Stimulated activated CD4-positive, alpha-beta T cell treated with anti-CD3 and anti-CD28 coated beads, TNF-alpha, amount 100 ng/mL, for 1 hour (primary cell): ENCODE data around the gene PCNX4.

Experiments
- DNase-seq, 3 donors: peaks; one replicate each; pipeline ENCODE4 v3.0.0-alpha.2; 2020; ENCODE audit warnings: low read depth in 3 of 3, low spot score in 1 of 3

Gene PCNX4

GRCh38 chr14:60206249-60206670 lies 114.5 kb downstream of the PCNX4 start:
- no peak for DNase-seq

GRCh38 chr14:60206837-60207533 lies 115.3 kb downstream of the PCNX4 start:
- no peak for DNase-seq

GRCh38 chr14:60210703-60211102 lies 119.0 kb downstream of the PCNX4 start:
- no peak for DNase-seq

- DNase-seq, result no peak
Measured at GRCh38 chr14:60211153-60211552, 119.4 kb downstream of the PCNX4 start.

GRCh38 chr14:60212503-60213371 lies 121.0 kb downstream of the PCNX4 start:
- DNase-seq, result no peak

GRCh38 chr14:60214003-60214402 lies 122.3 kb downstream of the PCNX4 start:
- DNase-seq, result no peak

GRCh38 chr14:60214415-60215126 lies 122.8 kb downstream of the PCNX4 start:
- DNase-seq, result no peak

- DNase-seq, result no peak
Measured at GRCh38 chr14:60215127-60215444, 123.4 kb downstream of the PCNX4 start.

- DNase-seq, result no peak
Measured at GRCh38 chr14:60215520-60216420, 124.0 kb downstream of the PCNX4 start.

GRCh38 chr14:60217713-60218112 lies 126.0 kb downstream of the PCNX4 start:
- DNase-seq, result no peak
